Ovary (tissue), 9 donors: ENCODE data around the gene RCOR2. TPM values are rescaled to one million over a fixed set of nuclear protein-coding genes. Genes with fewer than 3 reads are reported as not detected.

ENCODE experiments used
- DNase-seq, 5 donors: peaks; one replicate each; pipeline ENCODE4 v3.0.0-alpha.2; 2019 to 2020
- H3K27ac ChIP-seq, 2 donors: fragments of 200-600 bp; one replicate each; pipeline versions ENCODE4 v1.5.1 to v1.8.0; 2019 to 2022
- H3K27me3 ChIP-seq: fragments of 200-600 bp; one replicate; pipeline ENCODE4 v1.8.0; 2022
- H3K36me3 ChIP-seq: fragments of 200-600 bp; sonication (generic); one replicate; pipeline ENCODE4 v1.5.1; 2019
- H3K4me1 ChIP-seq: one replicate; pipeline ENCODE4 v1.8.1; 2013; ENCODE audit warnings: mild to moderate bottlenecking, moderate library complexity; ENCODE audit not compliant: insufficient read depth
- H3K4me3 ChIP-seq: fragments of 200-600 bp; sonication (generic); one replicate; pipeline ENCODE4 v1.5.1; 2017
- H3K9me3 ChIP-seq, 2 donors: fragments of 200-600 bp in 1 of 2; sonication (generic) in 1 of 2; one replicate each; pipeline versions ENCODE4 v1.5.1 to v1.8.1; 2013 to 2019; ENCODE audit warnings: mild to moderate bottlenecking in 1 of 2, moderate library complexity in 1 of 2
- CTCF ChIP-seq, 3 donors: fragments of 450-650 bp in 2 of 3; fragments of 200-600 bp in 1 of 3; IDR thresholded peaks; one replicate each; pipeline versions ENCODE4 v1.5.1 to v1.8.0; 2016 to 2022; ENCODE audit warnings: antibody characterized with exemption in 3 of 3, mild to moderate bottlenecking in 1 of 3
- EP300 ChIP-seq: sonication (generic); formaldehyde crosslinking; IDR thresholded peaks from one replicate; pipeline ENCODE4 v1.6.1; 2017; ENCODE audit warnings: antibody characterized with exemption
- POLR2A ChIP-seq: fragments of 450-650 bp; IDR thresholded peaks from one replicate; pipeline ENCODE4 v1.6.1; 2017; ENCODE audit warnings: antibody characterized with exemption, mild to moderate bottlenecking, moderate library complexity
- WGBS, 3 donors: extraction: QIAGEN DNeasy Blood & Tissue Kit in 1 of 3; methylation state at CpG; one replicate each; pipeline versions ENCODE4 v1.1.5 to v1.1.7; 2013 to 2017; 5-methylcytosine and 5-hydroxymethylcytosine counted together
- intact Hi-C, 4 donors: fragments of 100-400 bp; cut with DNase I; formaldehyde crosslinking; loops; one replicate each; pipeline versions ENCODE4 v1.11.0 to v1.15.1; 2022 to 2023
- polyA plus RNA-seq, 2 donors: library from polyadenylated mRNA; stranded (reverse); fragments of 200-250 nt in 1 of 2; fragments of 350-450 nt in 1 of 2; fragmentation: Illumina TruSeq in 1 of 2; extraction: RNeasy Lipid Tissue Mini Kit (QIAGEN cat#74804) in 1 of 2; gene quantifications; one replicate each; pipeline ENCODE4 v1.2.3, GENCODE V29; 2013 to 2014
- total RNA-seq, 7 donors: library from RNA; depleted of rRNA in 2 of 7; stranded (reverse); fragments of >200 nt in 2 of 7; fragmentation: NEBNext Ultra II Directional in 3 of 7; extraction: Animal tissue kit (Norgen Biotek cat#: 25700) in 3 of 7; gene quantifications; one replicate each; pipeline versions ENCODE4 v1.1.0 to v1.2.4, GENCODE V29; 2016 to 2023
- donor health status: DM: no; HTN: no; CAD: no; lungs with moderate emphysema.
- donor health status: DM: no; HTN: no; CAD: no.
- donor health status: Bipolar disorder and iron deficiency.
- donor health status: DM: yes; HTN: yes; CAD: no.
- donor health status: DM: no; HTN: no; CAD: no.
- donor health status: DM: yes; HTN: yes; CAD: no.

RCOR2 gene
- total and polyA plus RNA-seq, 9 donors, result 0.12 to 7.9 (median 2.2) TPM

- TF ChIP-seq POLR2A (no peak), CTCF (IDR thresholded peaks at IDR 0.05) (no peak), EP300 (no peak)
- Histone ChIP-seq H3K4me1 (peaks cover 31% of the 10 kb centered on the region), H3K36me3 (no peaks in the 10 kb centered on the region), H3K27ac (no peak overlapping the region), H3K27me3 (no peaks in the 10 kb centered on the region), H3K4me3 (no peak overlapping the region), H3K9me3 (no peaks in the 10 kb centered on the region)
- intact Hi-C loops, result loop anchor here in 1 of 4 donors (5.0 kb wide), 1 partner anchor 1765 kb away; no protein-coding TSS in a partner anchor
- no peak for DNase-seq
- WGBS, 3 donors, result 90 to 92% (median 91%) methylated on average over 6 of the region's 6 CpGs
Measured at GRCh38 chr11:63877658-63878241, 39.2 kb downstream of the RCOR2 start.

GRCh38 chr11:63876616-63877015 is 40.3 kb downstream of the RCOR2 start:
- intact Hi-C loops, result loop anchor here in 1 of 4 donors (5.0 kb wide), 1 partner anchor 1764 kb away; no protein-coding TSS in a partner anchor
- 96 to 97% (median 97%) methylated on average over 6 of the region's 6 CpGs for WGBS, 3 donors

GRCh38 chr11:63875506-63876065 is 41.4 kb downstream of the RCOR2 start:
- peak overlapping the region in 1 of 2 donors; percentile 46 for H3K27ac ChIP-seq
- no peaks in the 10 kb centered on the region for H3K27me3 ChIP-seq
- no peaks in the 10 kb centered on the region for H3K36me3 ChIP-seq
- no peak overlapping the region for H3K4me3 ChIP-seq
- H3K4me1 ChIP-seq, result peaks cover 41% of the 10 kb centered on the region
- no peaks in the 10 kb centered on the region for H3K9me3 ChIP-seq
- 84 to 88% (median 84%) methylated on average over 8 of the region's 8 CpGs for WGBS, 3 donors
- no peak for DNase-seq
- no peak for TF ChIP-seq EP300
- intact Hi-C loops, result loop anchor here in 1 of 4 donors (5.0 kb wide), 1 partner anchor 1763 kb away; no protein-coding TSS in a partner anchor

More at GRCh38 chr11:63876616-63877015, 40.3 kb downstream of the RCOR2 start:
- no peak for TF ChIP-seq POLR2A
- TF ChIP-seq CTCF (IDR thresholded peaks at IDR 0.05), result no peak
- TF ChIP-seq EP300, result no peak
- H3K36me3 ChIP-seq, result no peaks in the 10 kb centered on the region
- peaks cover 40% of the 10 kb centered on the region for H3K4me1 ChIP-seq
- H3K9me3 ChIP-seq, result no peaks in the 10 kb centered on the region
- no peak overlapping the region for H3K27ac ChIP-seq
- no peak overlapping the region for H3K4me3 ChIP-seq
- H3K27me3 ChIP-seq, result no peaks in the 10 kb centered on the region
- no peak for DNase-seq

GRCh38 chr11:63874511-63874910 is 42.5 kb downstream of the RCOR2 start:
- Histone ChIP-seq H3K9me3 (no peaks in the 10 kb centered on the region), H3K27me3 (no peaks in the 10 kb centered on the region), H3K36me3 (no peaks in the 10 kb centered on the region), H3K4me1 (peaks cover 36% of the 10 kb centered on the region), H3K4me3 (no peak overlapping the region), H3K27ac (peak overlapping the region in 1 of 2 donors; percentile 46)
- intact Hi-C loops, result loop anchor here in 1 of 4 donors (5.0 kb wide), 1 partner anchor 33 kb away; no protein-coding TSS in a partner anchor
- TF ChIP-seq EP300 (no peak), CTCF (IDR thresholded peaks at IDR 0.05) (no peak), POLR2A (no peak)
- 11 to 21% (median 18%) methylated on average over 6 of the region's 6 CpGs for WGBS, 3 donors
- no peak for DNase-seq

GRCh38 chr11:63873311-63873710 is 43.7 kb downstream of the RCOR2 start:
- H3K27me3 ChIP-seq, result no peaks in the 10 kb centered on the region
- no peaks in the 10 kb centered on the region for H3K36me3 ChIP-seq
- H3K9me3 ChIP-seq, result no peaks in the 10 kb centered on the region
- TF ChIP-seq POLR2A (no peak), EP300 (no peak), CTCF (IDR thresholded peaks at IDR 0.05) (no peak)
- no peak for DNase-seq
- H3K27ac ChIP-seq, result peak overlapping the region; percentile 4 to 46
- H3K4me1 ChIP-seq, result peaks cover 35% of the 10 kb centered on the region
- no peak overlapping the region for H3K4me3 ChIP-seq
- WGBS, 3 donors, result 15 to 27% (median 16%) methylated on average over 5 of the region's 5 CpGs
- intact Hi-C loops, result loop anchor here in 1 of 4 donors (5.0 kb wide), 1 partner anchor 34 kb away; no protein-coding TSS in a partner anchor
